HCT116 (cell line): ENCODE results near the gene GIMD1. TPM values are rescaled to one million over a fixed set of nuclear protein-coding genes. Genes with fewer than 3 reads are reported as not detected.

Source experiments
- ATAC-seq: fragments of 200-7000 bp; cut with Tn5 transposase; 2 replicates; pipeline ENCODE4 v1.9.1; 2020; ENCODE audit warnings: mild to moderate bottlenecking, moderate library complexity
- BruUV-seq: library from RNA; stranded (reverse); fragments of 400-500 nt; replicated peaks from 2 replicates; lab custom pipeline; 2021; lab: Mats Ljungman, UMichigan
- CTCF ChIA-PET: fragments of 300-600 bp; sonication (Branson Sonifier 250); formaldehyde crosslinking; loops from one replicate; lab custom pipeline; 2021; ENCODE audit warnings: antibody characterized with exemption; lab: Charles Lee
- POLR2A ChIA-PET: fragments of 300-600, 350-600 bp; sonication (Branson Sonifier 250); formaldehyde crosslinking; loops from one replicate; lab custom pipeline; 2021; ENCODE audit warnings: antibody characterized with exemption; lab: Charles Lee
- RAD21 ChIA-PET, 2 experiments: fragments of 300-600 bp; sonication (Branson Sonifier 250); formaldehyde crosslinking; loops; one replicate each; lab custom pipeline; 2023; ENCODE audit warnings: low total read pairs in 2 of 2; ENCODE audit not compliant: uncharacterized antibody in 2 of 2, unreplicated experiment in 2 of 2, low non-redundant PET in 1 of 2; lab: Charles Lee
- DNase-seq: peaks from one replicate; pipeline ENCODE4 v3.0.0-alpha.2; 2010; ENCODE audit warnings: low read depth, low spot score
- H2AFZ ChIP-seq: fragments of 200-600 bp; shearing (Covaris generic), sonication (generic); 2 replicates; pipeline ENCODE4 v1.6.1; 2017; ENCODE audit warnings: low read depth, mixed run types, mixed read lengths, antibody characterized with exemption, low read length; ENCODE audit not compliant: poor library complexity, severe bottlenecking
- H3K27ac ChIP-seq: 2 replicates; pipeline ENCODE4 v1.5.1; 2012; ENCODE audit warnings: low read depth, low read length
- H3K27me3 ChIP-seq: fragments of 200-600 bp; sonication (generic); 2 replicates; pipeline ENCODE4 v1.6.1; 2016; ENCODE audit warnings: mixed run types, low read length, mixed read lengths; ENCODE audit not compliant: insufficient read depth
- H3K36me3 ChIP-seq, 2 experiments: fragments of 200-500 bp in 1 of 2; fragments of 200-600 bp in 1 of 2; sonication (Bioruptor generic) in 1 of 2; sonication (generic) in 1 of 2; 2 replicates each; pipeline versions ENCODE4 v1.5.1 to v1.6.1; 2014 to 2016; ENCODE audit warnings: low read length in 2 of 2, inconsistent platforms in 1 of 2, mixed read lengths in 1 of 2, mixed run types in 1 of 2; ENCODE audit not compliant: insufficient read depth in 2 of 2, control insufficient read depth in 1 of 2
- H3K4me1 ChIP-seq, 2 experiments: fragments of 200-600 bp in 1 of 2; sonication (generic) in 1 of 2; 2 replicates each; pipeline versions ENCODE4 v1.5.1 to v1.6.1; 2012 to 2017; ENCODE audit warnings: low read length in 2 of 2, inconsistent platforms in 1 of 2, mild to moderate bottlenecking in 1 of 2, mixed read lengths in 1 of 2, mixed run types in 1 of 2, moderate library complexity in 1 of 2; ENCODE audit not compliant: insufficient read depth in 2 of 2, control insufficient read depth in 1 of 2
- H3K4me2 ChIP-seq: fragments of 200-600 bp; sonication (generic); 2 replicates; pipeline ENCODE4 v1.6.1; 2017; ENCODE audit warnings: mixed run types, low read length, mixed read lengths
- H3K4me3 ChIP-seq, 2 experiments: fragments of 200-600 bp in 1 of 2; sonication (generic) in 1 of 2; replicated peaks in 1 of 2; 2 replicates each; pipeline ENCODE4 v1.5.1; 2011 to 2016; ENCODE audit warnings: low read length in 2 of 2, control low read depth in 1 of 2, low read depth in 1 of 2, mild to moderate bottlenecking in 1 of 2, mixed read lengths in 1 of 2, mixed run types in 1 of 2
- H3K79me2 ChIP-seq: fragments of 200-600 bp; sonication (generic); 2 replicates; pipeline ENCODE4 v1.6.1; 2017; ENCODE audit warnings: mild to moderate bottlenecking, mixed run types, low read length, moderate library complexity, mixed read lengths; ENCODE audit not compliant: insufficient read depth
- H3K9ac ChIP-seq: fragments of 200-600 bp; sonication (generic); 2 replicates; pipeline ENCODE4 v1.6.1; 2016; ENCODE audit warnings: low read length, mixed read lengths
- H3K9me2 ChIP-seq: fragments of 200-600 bp; sonication (generic), shearing (Covaris generic); 2 replicates; pipeline ENCODE4 v1.6.1; 2017; ENCODE audit warnings: mixed run types, mild to moderate bottlenecking, moderate library complexity; ENCODE audit not compliant: insufficient read depth
- H3K9me3 ChIP-seq, 2 experiments: fragments of 200-500 bp in 1 of 2; fragments of 200-600 bp in 1 of 2; sonication (Bioruptor generic) in 1 of 2; sonication (generic) in 1 of 2; 2 replicates each; pipeline ENCODE4 v1.6.1; 2014 to 2017; ENCODE audit warnings: low read length in 2 of 2, mixed read lengths in 2 of 2, inconsistent platforms in 1 of 2, low read depth in 1 of 2, mild to moderate bottlenecking in 1 of 2, mixed run types in 1 of 2, moderate library complexity in 1 of 2; ENCODE audit not compliant: control insufficient read depth in 1 of 2, insufficient read depth in 1 of 2
- H4K20me1 ChIP-seq: fragments of 200-600 bp; sonication (generic), shearing (Covaris generic); 2 replicates; pipeline ENCODE4 v1.6.1; 2017; ENCODE audit warnings: mixed run types, mild to moderate bottlenecking, moderate library complexity; ENCODE audit not compliant: insufficient read depth
- CBX3 ChIP-seq: IDR thresholded peaks from 2 replicates; pipeline ENCODE4 v1.6.1; 2012; ENCODE audit warnings: low read depth
- FOSL1 ChIP-seq: IDR thresholded peaks from 2 replicates; pipeline ENCODE4 v1.6.1; 2012; ENCODE audit warnings: low read depth
- JUND ChIP-seq: IDR thresholded peaks from 2 replicates; pipeline ENCODE4 v1.6.1; 2012
- POLR2A ChIP-seq: IDR thresholded peaks from 2 replicates; pipeline ENCODE4 v1.7.0; 2011; ENCODE audit warnings: borderline replicate concordance; ENCODE audit not compliant: insufficient read depth, insufficient read length; ENCODE audit errors: extremely low read depth
- SP1 ChIP-seq: IDR thresholded peaks from 2 replicates; pipeline ENCODE4 v1.6.1; 2012; ENCODE audit warnings: low read depth
- TCF7L2 ChIP-seq: IDR thresholded peaks from 2 replicates; pipeline ENCODE4 v1.7.0; 2011; ENCODE audit warnings: borderline replicate concordance, inconsistent platforms; ENCODE audit not compliant: insufficient read depth, insufficient read length; ENCODE audit errors: extremely low read depth
- YY1 ChIP-seq: IDR thresholded peaks from 2 replicates; pipeline ENCODE4 v1.6.1; 2011; ENCODE audit warnings: low read length, low read depth, moderate library complexity, mild to moderate bottlenecking; ENCODE audit not compliant: insufficient replicate concordance; ENCODE audit errors: extremely low read depth
- ZBTB33 ChIP-seq: IDR thresholded peaks from 2 replicates; pipeline ENCODE4 v1.6.1; 2011; ENCODE audit warnings: mild to moderate bottlenecking, low read length, moderate library complexity; ENCODE audit not compliant: insufficient replicate concordance; ENCODE audit errors: extremely low read depth
- intact Hi-C: fragments of 100-400 bp; cut with micrococcal nuclease; formaldehyde crosslinking; loops from 2 replicates; pipeline ENCODE4 v1.10.0; 2022
- total RNA-seq: library from RNA; stranded (reverse); gene quantifications from one replicate; pipeline ENCODE4 v1.2.1, GENCODE V29; 2021; ENCODE audit not compliant: unreplicated experiment
- TF ChIP-seq, protein P1 (sequence below): IDR thresholded peaks from 2 replicates; pipeline ENCODE4 v1.6.1; 2012

The GIMD1 gene
- total RNA-seq, 1 experiment from 2014 or later: not detected

DNA sequence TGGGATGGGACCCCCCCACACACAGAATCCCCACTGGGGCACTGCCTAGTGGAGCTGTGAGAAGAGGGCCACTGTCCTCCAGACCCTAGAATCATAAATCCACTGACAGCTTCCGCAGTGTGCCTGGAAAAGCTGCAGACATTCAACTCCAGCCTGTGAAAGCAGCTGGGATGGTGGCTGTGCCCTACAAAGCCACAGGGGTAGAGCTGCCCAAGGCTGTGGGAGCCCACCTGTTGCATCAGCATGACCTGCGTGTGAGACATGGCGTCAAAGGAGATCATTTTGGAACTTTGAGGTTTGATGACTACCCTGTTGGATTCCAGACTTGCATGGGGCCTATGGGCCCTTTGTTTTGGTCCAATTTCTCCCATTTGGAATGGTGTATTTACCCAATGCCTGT, 29.9 kb downstream of the GIMD1 start:
- CTCF ChIA-PET: no interaction called here
- no peak for TF ChIP-seq SP1
- no peak for TF ChIP-seq ZBTB33
- TF ChIP-seq CBX3: no peak
- TF ChIP-seq JUND: no peak
- TF ChIP-seq TCF7L2: no peak
- TF ChIP-seq, protein P1, sequence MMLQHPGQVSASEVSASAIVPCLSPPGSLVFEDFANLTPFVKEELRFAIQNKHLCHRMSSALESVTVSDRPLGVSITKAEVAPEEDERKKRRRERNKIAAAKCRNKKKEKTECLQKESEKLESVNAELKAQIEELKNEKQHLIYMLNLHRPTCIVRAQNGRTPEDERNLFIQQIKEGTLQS: no peak
- no peak for TF ChIP-seq FOSL1
- no peak for TF ChIP-seq YY1
- TF ChIP-seq POLR2A: no peak
- TF ChIP-seq, all 23 proteins: peak for 0
- peaks cover 10 to 22% of the 10 kb centered on the region in 2 experiments; a peak in 3 of 4 replicates for H3K36me3 ChIP-seq

More for the DNA sequence above, 29.9 kb downstream of the GIMD1 start:
- no peak overlapping the region for H3K27ac ChIP-seq
- no peaks in the 10 kb centered on the region for H3K4me1 ChIP-seq
- no peaks in the 10 kb centered on the region for H3K27me3 ChIP-seq
- ATAC-seq (no peak), DNase-seq (no peak)
- H3K4me2 ChIP-seq: no peak overlapping the region
- H3K4me3 ChIP-seq: no peak overlapping the region
- H4K20me1 ChIP-seq: peaks cover 6% of the 10 kb centered on the region; the same call in 1 of the 2 replicates
- no peaks in the 10 kb centered on the region for H3K9me2 ChIP-seq
- no peak overlapping the region for H3K9ac ChIP-seq
- ChIA-PET POLR2A (no interaction called here), RAD21 (no interaction called here)
- no peak overlapping the region for H2AFZ ChIP-seq
- intact Hi-C loops: no loop called here
- H3K9me3 ChIP-seq: no peaks in the 10 kb centered on the region
- no TSS peak for BruUV-seq
- peaks cover 53% of the 10 kb centered on the region for H3K79me2 ChIP-seq
